Effector memory CD4-positive, alpha-beta T cell (primary cell): ENCODE measurements around the gene CD101.
A peak's percentile ranks its signal among the peaks of the same experiment; 100 is the strongest.

Source experiments
- DNase-seq, 3 donors: peaks; one replicate each; pipeline ENCODE4 v3.0.0-alpha.2; 2020
- H3K27ac ChIP-seq: 2 replicates; pipeline ENCODE4 v1.7.0; 2013; ENCODE audit warnings: mild to moderate bottlenecking, low read length, moderate library complexity; ENCODE audit not compliant: insufficient read depth, poor library complexity, severe bottlenecking
- H3K27me3 ChIP-seq: replicated peaks from 2 replicates; pipeline ENCODE4 v1.7.0; 2013; ENCODE audit warnings: mild to moderate bottlenecking, low read length; ENCODE audit not compliant: insufficient read depth, control insufficient read depth, poor library complexity, severe bottlenecking
- H3K36me3 ChIP-seq: 2 replicates; pipeline ENCODE4 v1.7.0; 2013; ENCODE audit warnings: mild to moderate bottlenecking, low read length, moderate library complexity; ENCODE audit not compliant: control insufficient read depth, insufficient read depth
- H3K4me1 ChIP-seq: 2 replicates; pipeline ENCODE4 v1.7.0; 2013; ENCODE audit warnings: low read length, mild to moderate bottlenecking; ENCODE audit not compliant: control insufficient read depth, insufficient read depth, poor library complexity, severe bottlenecking
- H3K4me3 ChIP-seq: 2 replicates; pipeline ENCODE4 v1.7.0; 2013; ENCODE audit warnings: low read length, low read depth, mild to moderate bottlenecking; ENCODE audit not compliant: insufficient read depth, poor library complexity, severe bottlenecking
- H3K9me3 ChIP-seq: 2 replicates; pipeline ENCODE4 v1.7.0; 2013; ENCODE audit warnings: mild to moderate bottlenecking, low read length, moderate library complexity; ENCODE audit not compliant: control insufficient read depth

The CD101 gene

GRCh38 chr1:116984406-116985160 lies 17.0 kb upstream of the CD101 start:
- no peaks in the 10 kb centered on the region for H3K27me3 ChIP-seq
- H3K9me3 ChIP-seq, result no peaks in the 10 kb centered on the region
- no peaks in the 10 kb centered on the region for H3K36me3 ChIP-seq
- peaks cover 12% of the 10 kb centered on the region for H3K4me1 ChIP-seq
- H3K27ac ChIP-seq, result no peak overlapping the region
- no peak for DNase-seq
- H3K4me3 ChIP-seq, result no peak overlapping the region

- H3K27ac ChIP-seq, result peak overlapping the region; percentile 60
Observed at GRCh38 chr1:116986421-116987255, 14.9 kb upstream of the CD101 start.

GRCh38 chr1:116987256-116987555 lies 14.4 kb upstream of the CD101 start:
- Histone ChIP-seq H3K9me3 (no peaks in the 10 kb centered on the region), H3K27ac (peak overlapping the region; percentile 60), H3K27me3 (no peaks in the 10 kb centered on the region), H3K4me1 (peaks cover 16% of the 10 kb centered on the region), H3K36me3 (no peaks in the 10 kb centered on the region), H3K4me3 (peak overlapping the region; percentile 42)
- peak; percentile 22 to 37 (median 32) for DNase-seq

More at GRCh38 chr1:116986421-116987255, 14.9 kb upstream of the CD101 start:
- no peaks in the 10 kb centered on the region for H3K9me3 ChIP-seq
- peak overlapping the region; percentile 42 for H3K4me3 ChIP-seq
- peaks cover 13% of the 10 kb centered on the region for H3K4me1 ChIP-seq
- DNase-seq, result no peak
- no peaks in the 10 kb centered on the region for H3K36me3 ChIP-seq
- no peaks in the 10 kb centered on the region for H3K27me3 ChIP-seq

DNA sequence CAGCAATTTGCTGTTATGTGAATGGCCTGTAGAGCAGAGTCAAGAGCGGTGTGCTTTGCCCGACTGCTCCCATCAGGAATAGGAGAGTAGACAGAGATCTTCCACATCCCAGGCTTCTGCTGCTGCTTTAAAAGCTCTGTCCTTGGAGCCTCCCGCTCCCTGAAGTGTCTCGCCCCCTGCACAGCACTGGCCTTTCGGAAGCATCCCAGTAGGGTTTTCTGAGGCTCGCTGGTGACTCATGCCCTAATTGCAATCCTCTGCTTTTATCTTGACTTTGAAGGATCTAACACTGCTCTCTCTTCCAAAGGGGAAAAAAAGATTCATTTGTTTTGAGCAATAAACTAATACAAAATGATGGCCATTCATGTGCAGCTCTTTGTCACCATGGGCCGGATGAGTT lies 13.3 kb upstream of the CD101 start:
- no peaks in the 10 kb centered on the region for H3K9me3 ChIP-seq
- H3K27me3 ChIP-seq, result no peaks in the 10 kb centered on the region
- no peak for DNase-seq
- no peaks in the 10 kb centered on the region for H3K36me3 ChIP-seq
- peaks cover 16% of the 10 kb centered on the region for H3K4me1 ChIP-seq
- H3K4me3 ChIP-seq, result no peak overlapping the region
- no peak overlapping the region for H3K27ac ChIP-seq

DNA sequence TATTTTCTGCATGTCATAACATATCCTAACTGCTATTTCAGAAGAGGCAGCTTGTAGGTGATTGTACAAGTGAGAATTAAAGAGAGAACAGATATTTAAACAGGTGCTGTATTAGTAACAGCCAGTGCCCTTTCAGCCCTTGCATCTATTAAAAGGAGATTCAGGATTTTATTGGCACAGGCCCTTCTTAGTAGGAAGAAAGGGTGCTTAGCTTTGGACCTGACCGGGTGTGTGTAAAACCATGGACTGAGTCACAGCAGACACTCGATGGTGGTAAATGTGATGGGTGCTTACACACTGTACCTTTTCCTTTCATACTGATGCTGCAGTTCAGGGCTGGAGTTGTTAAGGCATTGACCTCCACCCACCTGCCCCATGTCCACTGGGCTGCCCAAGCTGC lies 12.7 kb upstream of the CD101 start:
- peaks cover 16% of the 10 kb centered on the region for H3K4me1 ChIP-seq
- H3K27me3 ChIP-seq, result no peaks in the 10 kb centered on the region
- no peaks in the 10 kb centered on the region for H3K36me3 ChIP-seq
- no peak overlapping the region for H3K4me3 ChIP-seq
- no peak for DNase-seq
- H3K27ac ChIP-seq, result no peak overlapping the region
- no peaks in the 10 kb centered on the region for H3K9me3 ChIP-seq

DNA sequence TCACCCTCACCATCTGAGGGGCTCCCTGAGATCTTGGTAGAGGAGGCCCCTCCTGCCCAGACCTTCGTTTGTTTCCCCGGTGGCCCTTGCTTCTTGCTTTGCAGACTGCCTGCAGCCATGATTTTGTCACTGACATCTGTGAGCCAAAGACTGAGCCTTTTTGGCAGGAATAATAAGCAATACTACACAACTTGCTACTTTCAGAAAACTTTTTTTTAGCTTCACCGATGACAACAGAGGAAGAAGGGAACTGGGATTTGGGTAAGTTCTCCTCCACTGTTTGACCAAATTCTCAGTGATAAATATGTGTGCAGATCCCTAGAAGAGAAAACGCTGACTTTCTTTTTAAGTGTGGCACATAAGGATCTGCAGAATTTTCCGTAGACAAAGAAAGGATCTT lies 11.7 kb upstream of the CD101 start:
- H3K27ac ChIP-seq, result no peak overlapping the region
- H3K9me3 ChIP-seq, result no peaks in the 10 kb centered on the region
- no peak for DNase-seq
- peaks cover 16% of the 10 kb centered on the region for H3K4me1 ChIP-seq
- H3K27me3 ChIP-seq, result no peaks in the 10 kb centered on the region
- no peak overlapping the region for H3K4me3 ChIP-seq
- no peaks in the 10 kb centered on the region for H3K36me3 ChIP-seq

GRCh38 chr1:116990612-116991151 lies 10.9 kb upstream of the CD101 start:
- Histone ChIP-seq H3K4me1 (peaks cover 16% of the 10 kb centered on the region), H3K9me3 (no peaks in the 10 kb centered on the region), H3K27ac (no peak overlapping the region), H3K27me3 (no peaks in the 10 kb centered on the region), H3K4me3 (no peak overlapping the region), H3K36me3 (no peaks in the 10 kb centered on the region)
- no peak for DNase-seq

DNA sequence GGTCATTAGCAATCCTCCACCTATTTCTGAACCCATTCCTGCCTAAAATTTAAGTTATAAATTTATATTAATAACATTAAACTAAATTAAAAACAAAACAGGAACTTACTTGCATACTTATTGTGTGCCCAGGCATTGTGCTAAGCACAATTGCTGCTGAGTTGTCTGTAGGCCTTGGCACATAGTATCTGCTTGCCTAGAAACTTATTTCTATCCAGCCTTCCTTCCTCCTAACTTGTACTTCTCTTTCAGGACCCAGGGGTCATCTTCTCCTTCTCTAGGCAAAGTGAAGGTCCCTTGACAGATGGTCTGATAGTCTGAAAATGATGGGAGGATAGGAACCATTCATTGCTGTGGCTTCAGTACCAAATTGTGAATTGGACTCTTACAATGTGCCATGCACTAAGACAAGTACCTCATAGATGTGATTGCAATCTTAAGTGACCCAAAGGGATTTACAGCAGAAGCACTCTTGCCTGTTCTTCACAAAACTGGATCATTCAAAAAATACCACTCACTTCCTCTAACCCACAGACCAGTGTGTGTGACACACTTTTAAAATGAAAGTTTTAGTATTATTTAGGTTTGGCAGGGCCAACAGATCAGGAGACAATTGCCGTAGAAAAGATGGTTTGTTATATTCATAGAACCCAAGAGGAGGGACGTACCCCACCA lies 10.3 kb upstream of the CD101 start:
- Histone ChIP-seq H3K27me3 (no peaks in the 10 kb centered on the region), H3K9me3 (no peaks in the 10 kb centered on the region), H3K36me3 (no peaks in the 10 kb centered on the region), H3K4me3 (no peak overlapping the region), H3K27ac (no peak overlapping the region), H3K4me1 (peaks cover 16% of the 10 kb centered on the region)
- DNase-seq, result no peak

DNA sequence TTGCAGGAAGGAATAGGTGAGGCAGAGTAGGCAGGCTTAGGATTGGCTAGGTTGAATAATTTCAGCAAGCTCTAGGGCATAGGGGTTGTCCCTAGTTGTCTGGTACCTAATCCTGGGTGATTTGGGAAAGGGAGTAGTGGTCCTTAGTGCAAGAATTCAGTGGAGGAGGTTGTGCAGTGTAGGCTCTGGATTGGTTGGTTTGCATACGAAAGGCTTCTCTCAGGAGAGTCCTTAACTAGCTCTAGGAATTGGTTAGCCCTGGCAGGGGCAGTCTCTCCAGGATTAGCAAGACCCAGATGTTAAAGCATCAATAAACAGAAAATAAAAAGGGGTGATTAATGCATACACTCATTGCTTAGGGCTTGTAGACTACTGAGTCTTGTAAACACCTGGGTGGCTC lies 9.6 kb upstream of the CD101 start:
- Histone ChIP-seq H3K36me3 (no peaks in the 10 kb centered on the region), H3K4me3 (no peak overlapping the region), H3K9me3 (no peaks in the 10 kb centered on the region), H3K4me1 (peaks cover 11% of the 10 kb centered on the region), H3K27me3 (no peaks in the 10 kb centered on the region), H3K27ac (no peak overlapping the region)
- DNase-seq, result no peak
